Stimulated activated naive CD4-positive, alpha-beta T cell (primary cell): ENCODE measurements around the gene FGFRL1.

Source experiments
- DNase-seq, 6 experiments: peaks; one replicate each; lab custom pipeline; 2025; lab: John Stamatoyannopoulos, UW

FGFRL1 gene

DNA sequence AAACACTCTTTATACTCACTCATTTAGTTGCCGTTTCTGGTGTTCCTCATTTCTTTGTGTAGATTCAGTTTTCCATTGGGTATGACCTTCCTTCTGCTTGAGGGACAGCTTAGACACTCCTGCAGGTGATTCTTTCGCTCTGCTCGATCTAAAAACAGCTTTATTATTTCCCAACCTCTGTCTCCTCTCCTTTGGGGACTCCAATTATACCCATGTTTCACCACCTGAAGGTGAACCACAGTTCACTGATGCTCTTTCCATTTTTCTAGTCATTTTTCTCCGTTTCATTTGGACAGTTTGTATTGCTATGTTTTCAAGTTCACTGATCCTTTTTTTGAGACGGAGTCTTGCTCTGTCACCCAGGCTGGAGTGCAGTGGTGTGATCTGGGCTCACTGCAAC is 4.6 kb upstream of the FGFRL1 start:
- DNase-seq = no peak

DNA sequence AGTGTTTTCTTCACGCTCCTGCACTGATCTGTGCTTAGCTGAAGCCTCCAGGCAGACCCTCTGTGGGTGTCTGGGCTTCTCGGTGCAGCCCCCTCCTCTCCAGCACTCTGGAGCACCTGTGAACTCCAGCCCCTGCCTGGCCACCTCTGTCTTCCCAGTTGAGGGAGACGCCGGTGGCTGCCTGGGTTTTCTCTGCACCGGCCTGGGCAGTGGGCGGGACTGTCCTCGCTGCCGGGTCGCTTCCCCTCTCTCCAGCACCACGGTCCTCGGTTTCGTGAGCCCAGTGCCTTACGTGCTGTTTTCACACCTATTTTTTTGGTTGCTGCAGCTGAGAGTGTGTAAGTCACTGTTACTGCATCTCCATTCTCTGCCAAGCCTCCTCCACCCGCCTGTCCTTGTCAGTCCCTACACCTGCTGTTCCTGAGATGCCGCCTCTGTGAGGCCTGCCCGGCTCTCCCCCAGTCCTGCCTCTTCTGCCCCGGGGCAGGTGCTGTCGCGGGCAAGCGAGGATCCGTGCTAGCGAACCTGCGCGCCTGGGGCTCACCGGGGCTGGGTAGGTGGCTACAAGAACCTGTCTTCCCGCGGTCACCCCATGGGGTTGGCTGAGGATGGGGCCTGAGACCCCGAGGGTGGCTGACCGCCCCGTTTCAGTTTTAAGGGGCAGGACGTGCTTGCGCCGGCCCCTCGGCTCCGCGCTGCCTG is 2.4 kb upstream of the FGFRL1 start:
- DNase-seq = peak in 5 of 6 experiments; percentile 10 to 63 (median 41)

DNA sequence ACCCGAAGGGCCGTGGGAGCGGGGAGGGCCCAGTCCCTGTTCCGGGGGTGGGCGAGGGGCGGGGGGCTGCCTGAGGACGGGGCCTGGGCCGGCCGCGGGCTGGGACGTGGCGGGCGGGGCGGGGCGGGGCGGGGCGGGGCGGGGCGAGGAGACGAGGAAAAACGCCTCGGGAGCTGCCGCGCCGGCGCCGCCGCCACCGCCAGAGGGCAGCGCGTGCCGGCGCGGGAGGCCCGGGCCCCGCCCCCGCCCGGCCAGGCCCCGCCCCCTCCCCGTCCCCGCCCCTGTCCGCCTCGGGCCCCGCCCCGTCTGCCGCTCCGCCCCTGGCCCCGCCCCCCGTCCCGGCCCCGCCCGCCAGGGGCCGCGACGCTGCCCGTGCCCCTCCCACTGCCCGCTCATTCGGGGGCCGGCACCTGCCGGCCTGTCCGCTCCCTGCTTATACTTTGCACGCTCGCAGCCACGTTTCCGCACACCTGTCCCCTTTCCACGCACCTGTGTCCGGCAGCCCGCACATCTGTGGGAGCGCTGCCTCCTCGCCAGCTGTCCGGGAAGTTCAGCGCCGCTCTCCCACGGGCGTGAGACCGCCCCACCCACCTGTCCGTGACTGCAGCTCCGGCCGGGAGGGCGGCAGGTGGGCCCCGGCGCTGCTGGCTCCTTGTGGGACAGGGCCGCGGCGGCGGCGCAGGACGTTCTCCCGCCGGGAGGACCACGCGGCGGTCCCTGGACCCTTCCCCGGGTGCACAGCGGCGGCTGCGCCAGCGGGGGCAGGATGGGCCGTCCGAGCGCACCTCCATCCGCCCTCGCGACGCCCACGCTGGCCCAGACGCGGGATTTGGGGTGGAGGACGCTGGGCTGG is 1.7 kb upstream of the FGFRL1 start:
- peak; percentile 46 to 76 (median 71) for DNase-seq

DNA sequence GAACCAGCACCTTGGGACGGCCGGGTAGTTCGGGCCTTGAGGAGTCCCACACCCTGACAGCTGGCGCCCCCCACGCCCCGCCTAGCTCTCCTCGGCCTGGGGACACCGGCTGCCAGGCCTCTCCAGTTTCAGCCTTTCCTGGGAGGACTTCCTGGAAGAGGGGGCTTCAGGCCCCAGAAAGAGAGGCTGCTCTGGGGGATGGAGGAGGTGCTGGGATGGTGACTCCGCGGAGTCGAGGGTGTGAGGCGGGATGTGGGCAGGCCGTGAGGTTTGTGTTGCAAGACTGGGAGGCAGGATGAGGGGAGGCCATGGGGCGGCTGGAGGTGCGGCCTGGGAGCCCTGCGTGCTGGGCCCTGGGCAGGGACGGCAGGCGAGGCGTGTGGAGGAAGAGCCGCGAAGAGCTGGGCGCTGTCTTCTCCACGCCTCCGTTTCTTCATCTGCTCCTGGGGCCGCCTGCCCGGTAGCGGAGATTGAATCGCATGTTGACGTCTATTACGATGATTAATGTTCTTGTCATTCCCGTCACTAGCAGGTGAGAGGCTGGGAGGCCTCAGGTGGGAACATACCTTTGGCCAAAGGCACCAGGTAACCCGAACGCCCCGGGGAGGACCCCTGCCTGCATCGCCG is 918 bp upstream of the FGFRL1 start:
- DNase-seq = peak; percentile 47 to 86 (median 73)

DNA sequence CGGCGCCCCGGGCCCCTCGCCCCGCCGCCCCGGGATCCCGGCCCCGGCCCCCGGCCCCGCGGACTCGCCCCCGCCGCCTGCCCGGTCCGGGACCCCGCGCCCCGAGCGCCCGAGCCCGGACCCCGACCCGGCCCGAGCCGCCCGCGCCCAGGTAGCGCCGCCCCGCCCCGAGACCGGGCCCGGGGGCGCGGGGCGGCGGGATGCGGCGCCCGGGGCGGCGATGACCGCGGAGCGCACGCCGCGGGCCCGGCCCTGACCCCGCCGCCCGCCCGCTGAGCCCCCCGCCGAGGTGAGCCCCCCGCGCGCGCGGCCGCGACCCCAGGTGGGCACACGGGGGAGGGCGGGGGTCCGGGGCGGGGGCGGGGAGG is 224 bp downstream of the FGFRL1 start:
- DNase-seq = no peak

DNA sequence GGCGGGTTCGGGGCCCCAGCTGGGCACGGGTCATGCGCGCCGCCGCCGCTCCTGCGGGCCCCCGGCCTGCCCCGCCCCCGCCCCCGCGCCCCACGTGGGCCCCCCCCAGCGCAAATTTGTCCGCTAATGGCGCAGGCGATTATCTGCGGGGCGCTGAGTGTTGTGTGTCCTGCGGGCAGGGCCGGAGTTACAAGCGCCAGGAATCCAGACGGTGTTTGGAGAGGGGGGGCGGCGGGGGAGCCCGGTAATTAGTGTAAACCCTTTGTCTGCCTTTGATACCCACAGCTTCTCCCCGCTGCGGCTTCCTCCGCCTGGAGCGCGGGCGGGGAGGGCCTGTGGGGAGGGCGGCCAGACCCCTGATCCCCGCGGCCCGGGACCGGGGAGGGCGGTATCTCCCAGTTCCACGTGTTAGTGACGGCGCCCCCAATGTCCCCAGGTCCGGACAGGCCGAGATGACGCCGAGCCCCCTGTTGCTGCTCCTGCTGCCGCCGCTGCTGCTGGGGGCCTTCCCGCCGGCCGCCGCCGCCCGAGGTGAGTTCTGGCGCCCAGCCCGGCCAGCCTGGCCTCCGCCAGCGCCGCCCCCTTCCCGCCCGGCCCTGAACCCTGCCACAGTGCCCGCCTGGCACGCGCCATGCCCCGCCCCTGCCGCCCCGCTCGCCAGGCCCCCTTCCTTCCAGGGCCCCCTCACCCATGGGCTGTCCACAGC is 761 bp downstream of the FGFRL1 start:
- DNase-seq = peak in 3 of 6 experiments; percentile 22 to 38 (median 38)

DNA sequence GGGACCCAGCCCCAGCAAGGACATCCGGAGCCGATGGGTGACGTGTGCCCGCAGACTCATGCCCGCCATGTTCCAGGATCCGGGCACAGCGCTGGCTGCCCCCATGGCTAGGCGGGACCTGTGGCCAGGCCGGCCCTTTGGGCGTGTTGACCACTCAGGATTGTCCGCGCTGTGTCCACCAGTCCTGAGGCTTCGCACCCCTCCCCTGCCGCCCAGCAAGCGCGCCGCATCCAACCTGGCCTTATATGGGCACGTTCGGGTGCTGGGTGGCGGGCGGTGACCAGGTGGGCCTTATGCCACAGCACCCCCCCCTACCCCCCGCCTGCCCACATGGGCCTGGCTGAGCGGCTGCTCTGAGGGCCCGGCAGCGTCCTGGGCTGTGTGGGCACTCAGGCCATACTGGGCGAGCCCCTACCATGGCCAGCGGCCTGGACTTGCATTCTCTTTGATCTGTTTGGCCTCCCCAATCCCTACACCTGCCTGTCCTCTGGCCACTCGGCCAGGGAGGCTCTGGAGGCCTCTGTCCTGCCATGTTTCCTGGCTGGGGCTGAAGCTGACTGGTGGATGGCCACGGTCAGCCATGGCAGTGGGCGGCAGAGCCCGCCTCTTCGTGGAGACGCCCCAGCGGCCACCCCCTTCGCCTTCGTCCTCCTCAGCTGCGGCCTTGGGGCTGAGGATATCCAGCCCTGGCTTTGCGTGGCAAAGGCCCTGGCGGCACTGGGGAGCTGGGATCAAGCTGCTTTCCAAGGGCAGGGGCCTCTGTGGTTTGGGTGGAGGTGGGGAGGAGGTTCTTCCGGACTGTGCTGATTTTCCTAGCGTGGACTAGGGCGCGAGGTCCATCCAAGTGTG is 2.0 kb downstream of the FGFRL1 start:
- no peak for DNase-seq

DNA sequence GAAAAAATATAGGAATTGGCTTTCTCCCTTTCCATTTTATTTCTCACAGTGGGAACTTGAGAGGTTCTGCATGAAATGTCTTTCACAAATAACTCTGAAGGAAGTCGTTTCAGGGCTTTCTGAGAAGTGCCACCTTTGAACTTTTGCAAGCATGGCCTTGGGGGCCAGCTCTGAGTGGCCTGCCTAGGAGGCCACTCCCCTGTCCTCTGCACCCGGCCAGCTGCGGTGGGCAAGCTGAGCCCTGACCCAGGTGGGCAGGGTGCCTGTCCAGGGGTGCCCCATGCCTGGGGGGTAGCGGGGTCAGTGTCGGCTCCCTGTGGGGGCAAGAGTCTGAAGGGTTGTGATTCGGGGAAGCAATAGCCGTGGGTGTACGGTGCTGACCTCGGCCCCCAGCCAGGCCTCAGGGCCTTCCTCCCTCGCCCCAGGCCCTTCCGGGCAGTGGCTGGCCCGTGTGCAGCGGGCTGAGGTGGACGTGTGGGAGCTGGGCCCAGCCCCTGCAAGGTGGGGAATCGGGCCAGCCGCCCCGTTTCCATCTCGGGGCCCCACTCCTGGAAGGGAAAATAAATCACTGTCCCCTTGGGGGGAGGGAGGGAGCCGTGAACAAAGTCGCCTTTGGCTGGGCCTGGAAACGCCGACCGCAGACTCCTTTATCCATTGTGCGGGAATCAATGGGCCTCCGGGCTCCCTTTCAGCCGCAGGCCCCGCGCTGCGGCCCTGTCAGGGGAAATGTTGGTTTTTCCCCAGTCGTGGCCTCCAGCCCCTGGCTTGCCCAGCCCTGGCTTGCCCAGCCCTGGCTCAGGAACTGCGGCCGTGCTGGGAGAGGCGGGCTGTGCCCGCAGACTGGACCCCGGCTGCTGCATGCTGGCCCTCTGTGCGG is 3.1 kb downstream of the FGFRL1 start:
- no peak for DNase-seq

DNA sequence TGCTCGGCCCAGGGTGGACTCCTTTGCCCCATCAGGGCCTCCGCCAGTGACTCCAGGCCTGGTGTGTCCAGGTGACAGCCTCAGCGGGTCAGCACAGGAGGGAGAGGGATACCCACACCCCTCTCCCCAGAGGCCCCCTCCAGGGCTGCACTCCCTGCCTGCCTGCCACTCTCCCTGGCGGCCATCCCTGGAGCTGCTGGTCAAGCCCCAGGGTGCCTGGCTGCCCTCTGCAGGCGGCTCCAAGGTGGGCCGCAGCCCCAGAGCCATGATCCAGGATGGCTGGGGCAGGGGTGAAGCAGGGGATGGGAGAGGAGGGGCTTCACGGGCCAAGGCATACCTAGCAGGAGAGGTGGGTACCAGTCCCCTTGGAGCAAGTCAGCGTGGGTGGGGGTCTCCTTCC is 3.8 kb downstream of the FGFRL1 start:
- no peak for DNase-seq

DNA sequence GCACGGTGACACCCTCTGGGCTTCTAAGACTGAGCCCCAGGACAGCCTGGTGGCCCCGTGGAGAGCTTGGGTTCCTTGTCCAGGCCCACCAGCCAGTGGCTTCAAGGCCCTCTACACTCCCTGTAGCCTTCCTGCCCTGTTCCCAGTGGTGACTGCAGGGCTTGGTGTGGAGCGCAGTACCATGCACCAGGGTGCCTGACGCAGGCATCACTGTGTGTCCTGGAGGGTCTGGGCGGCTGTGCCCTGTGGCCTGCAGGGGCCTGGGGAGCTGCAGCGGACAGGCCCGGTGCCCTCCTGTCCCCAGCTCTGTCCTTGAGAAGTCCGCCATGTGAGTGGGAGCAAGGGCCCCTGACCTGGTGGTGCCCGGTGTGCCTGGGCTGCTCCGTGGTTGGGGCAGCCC is 4.3 kb downstream of the FGFRL1 start:
- DNase-seq = no peak

DNA sequence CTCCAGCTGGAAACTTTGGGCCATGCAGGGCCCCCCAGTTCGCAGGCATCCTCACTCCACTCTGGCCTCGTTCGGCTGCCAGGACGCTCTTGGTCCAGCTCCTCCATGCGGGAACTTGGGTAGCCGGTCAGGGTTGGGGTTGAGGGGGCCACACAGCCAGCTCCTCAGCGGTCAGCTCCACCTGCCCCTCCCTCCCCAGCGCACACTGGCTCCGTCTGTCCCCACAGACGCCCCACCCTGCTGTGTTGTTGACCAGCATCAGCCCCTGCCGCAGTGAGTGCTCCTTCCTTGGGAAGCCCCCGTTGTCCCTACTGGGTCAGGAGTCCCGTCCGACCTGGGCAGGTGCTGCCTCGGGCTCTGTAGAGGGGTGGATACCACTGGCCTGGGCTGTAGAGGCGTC is 5.8 kb downstream of the FGFRL1 start:
- DNase-seq = no peak

DNA sequence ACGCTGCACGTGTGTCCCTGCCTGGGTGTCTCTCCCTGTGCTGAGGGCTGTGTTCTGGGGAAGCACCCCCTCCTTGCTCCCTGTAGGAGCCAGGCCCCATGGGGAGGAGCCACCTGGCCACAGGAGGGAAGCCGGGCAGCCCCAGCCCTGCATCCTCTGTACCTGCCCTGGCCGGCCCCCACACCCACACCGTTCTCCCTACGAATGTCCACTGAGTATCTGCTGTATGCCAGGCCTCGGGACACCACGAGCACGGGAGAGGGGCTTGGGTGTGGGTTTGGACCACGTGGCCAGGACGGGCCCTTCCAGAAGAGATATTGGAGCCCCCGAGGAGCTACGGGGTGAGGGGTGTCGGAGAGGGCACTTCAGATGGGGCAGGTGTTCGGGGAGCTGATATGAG is 6.3 kb downstream of the FGFRL1 start:
- DNase-seq = no peak

DNA sequence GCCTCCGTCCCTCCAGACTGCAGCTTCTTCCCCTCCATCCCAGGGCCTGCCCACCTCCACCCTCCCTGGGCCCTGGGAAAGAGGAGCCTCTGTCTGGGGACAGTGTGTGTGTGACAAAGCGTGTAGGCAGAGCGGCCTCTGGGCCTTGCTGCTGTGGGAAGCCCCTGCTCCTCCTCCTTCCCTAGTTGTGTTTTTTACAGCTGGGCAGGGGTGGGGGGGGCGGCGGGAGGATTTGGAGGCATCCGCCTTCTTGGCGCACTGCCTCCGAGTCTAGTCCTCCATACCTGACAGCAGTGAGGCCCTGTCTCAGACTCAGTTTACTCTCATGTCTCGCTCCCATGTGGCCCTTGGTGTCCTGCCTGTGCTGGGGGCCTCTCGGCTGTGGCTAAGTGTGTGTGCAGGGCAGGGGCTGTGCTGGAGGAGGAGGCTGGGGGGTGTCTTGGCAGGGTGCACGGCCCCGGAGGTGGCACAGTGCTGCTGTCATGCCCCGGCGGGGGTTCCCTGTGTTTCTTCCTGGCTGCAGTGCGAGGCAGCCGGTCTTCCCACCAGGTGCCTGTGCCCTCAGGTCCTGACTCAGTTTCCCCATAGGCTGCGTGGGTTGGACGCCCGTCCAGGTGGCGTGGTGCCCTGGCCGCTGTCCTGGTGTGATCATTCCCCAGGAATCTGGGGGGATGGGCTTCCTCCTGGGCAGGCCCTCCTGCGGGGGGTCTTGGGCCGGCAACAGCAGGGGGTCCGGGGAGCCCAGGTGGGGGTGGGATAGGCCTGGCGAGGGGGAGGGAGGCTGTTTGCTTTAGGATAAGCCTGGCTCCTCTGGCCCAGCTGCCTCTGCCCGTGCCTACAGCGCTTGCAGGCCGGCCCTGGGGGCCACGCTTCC is 7.0 kb downstream of the FGFRL1 start:
- no peak for DNase-seq

DNA sequence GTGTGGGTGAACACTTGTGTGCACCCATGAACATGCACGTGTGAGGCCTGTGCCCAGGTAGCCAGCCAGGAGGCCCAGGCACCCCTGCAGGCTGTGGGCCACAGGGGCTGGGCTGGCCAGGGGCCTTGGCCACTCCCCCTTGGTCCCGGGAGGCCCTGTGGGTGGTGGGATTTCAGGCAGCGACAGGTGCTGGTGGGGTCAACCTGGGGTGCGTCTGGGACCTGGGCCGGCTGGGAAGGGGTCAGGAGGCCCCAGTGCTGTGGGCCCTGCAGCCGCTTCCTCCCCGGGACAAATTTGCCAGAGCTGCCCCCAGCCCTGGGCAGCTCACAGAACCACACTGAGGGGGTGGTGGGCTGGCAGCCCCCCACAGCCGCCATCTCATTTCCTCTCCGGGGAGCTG is 7.9 kb downstream of the FGFRL1 start:
- DNase-seq = no peak

DNA sequence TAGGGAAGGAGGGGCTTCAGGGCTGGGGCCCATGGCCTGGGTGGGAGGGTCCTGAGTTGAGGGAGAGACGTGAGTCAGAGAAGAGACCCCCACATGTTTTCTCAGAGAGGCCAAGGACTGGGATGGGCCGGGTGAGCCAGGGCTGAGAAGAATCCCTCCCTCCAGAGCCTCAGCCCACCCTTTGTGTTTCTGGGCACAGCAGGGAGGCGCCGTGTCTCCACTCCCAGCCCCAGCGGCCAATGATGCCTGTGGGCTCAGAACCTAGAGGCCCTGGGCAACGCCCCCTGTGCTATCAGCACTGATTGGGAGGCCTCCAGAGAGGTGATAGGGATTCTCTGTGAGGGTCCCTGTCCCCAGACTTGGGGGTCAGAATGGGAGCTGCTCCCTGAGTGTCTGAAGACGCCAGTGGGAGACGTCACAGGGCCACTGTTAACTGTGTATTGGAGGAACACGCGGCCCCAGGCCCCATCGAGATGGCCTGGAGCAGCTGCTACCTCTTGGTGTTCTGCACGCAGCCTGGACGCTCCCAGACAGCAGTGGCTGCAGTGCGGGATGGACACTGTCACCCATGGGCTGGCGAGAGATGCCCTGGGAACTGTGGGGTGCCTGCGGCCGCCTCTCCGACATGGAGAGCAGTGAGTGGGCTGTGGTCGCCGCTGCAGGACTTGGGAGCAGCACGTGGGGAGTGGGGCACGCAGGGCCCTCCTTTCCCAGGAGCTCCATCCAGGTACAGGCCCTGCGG is 8.5 kb downstream of the FGFRL1 start:
- no peak for DNase-seq

DNA sequence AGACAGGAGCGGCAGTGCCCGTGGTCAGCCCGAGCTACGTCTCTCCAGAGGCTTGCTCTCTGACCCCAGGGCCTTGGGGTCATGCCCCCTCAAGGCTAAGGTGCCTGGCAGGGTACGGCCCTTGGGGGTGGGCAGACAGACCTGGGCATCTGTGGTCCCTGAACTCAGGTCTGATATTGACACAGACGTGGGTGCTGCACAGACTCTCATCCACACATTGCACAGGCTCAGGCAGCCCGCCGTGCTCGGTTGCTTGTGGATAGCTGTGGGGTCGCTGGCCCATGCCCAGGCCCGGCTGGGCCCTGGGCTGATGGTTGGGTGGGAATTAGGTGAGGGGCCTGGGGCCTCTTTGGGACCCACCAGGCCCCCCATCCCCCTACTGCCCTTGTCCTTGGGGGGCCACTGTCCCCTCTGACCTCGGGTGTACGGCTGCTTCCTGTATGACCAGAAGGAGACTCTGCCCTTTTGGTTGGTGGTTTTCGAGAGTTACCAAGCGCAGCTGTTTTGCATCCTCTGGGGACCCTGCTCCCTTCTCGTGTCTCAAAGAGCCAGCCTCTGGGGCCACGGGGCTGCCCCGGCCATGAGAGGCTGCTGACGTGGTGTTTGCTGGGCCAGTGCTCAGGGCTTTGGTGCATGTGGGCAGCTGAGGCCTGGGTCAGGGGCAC is 10.1 kb downstream of the FGFRL1 start:
- no peak for DNase-seq

DNA sequence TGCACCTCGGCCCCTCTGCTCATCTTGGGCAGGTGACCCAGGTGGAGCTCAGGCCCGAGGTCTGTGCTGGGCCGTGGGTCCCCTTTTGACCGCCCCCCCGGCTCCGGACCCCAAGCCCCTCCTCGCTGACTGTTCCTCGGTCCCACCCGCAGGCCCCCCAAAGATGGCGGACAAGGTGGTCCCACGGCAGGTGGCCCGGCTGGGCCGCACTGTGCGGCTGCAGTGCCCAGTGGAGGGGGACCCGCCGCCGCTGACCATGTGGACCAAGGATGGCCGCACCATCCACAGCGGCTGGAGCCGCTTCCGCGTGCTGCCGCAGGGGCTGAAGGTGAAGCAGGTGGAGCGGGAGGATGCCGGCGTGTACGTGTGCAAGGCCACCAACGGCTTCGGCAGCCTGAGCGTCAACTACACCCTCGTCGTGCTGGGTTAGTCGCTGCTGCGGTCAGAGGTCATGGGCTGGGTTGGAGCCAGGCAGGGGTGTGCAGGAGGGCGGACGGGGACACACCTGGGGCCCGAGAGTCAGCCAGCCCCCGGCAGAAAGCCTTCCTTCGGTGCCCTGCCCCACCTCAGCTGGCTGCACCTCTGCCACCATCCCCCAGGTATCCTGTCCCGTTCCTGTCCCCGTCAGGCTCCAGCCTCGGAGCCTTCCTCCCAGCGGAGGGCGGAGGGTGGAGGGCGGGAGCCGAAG is 10.8 kb downstream of the FGFRL1 start:
- DNase-seq = no peak

DNA sequence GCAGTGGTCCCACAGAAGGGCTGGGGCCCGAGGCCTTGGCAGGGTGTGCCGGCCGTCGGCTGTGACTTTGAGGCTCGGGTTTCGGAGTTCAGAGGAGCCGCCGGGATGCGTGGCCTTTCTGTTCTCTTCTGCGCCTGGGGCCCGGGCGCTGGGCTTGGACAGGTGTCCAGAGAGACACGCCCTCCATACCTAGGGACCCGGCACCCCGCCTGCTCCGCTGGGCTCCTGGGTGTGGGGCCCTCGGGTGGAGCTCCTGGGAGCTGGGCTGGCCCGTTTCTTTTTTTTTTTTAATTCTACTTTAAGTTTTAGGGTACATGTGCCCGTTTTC is 11.3 kb downstream of the FGFRL1 start:
- DNase-seq = no peak
